HCT116 (cell line): ENCODE data around the gene BAG1. TPM values are rescaled to one million over a fixed set of nuclear protein-coding genes. Genes with fewer than 3 reads are reported as not detected.

Experiments used
- ATAC-seq: fragments of 200-7000 bp; cut with Tn5 transposase; 2 replicates; pipeline ENCODE4 v1.9.1; 2020; ENCODE audit warnings: mild to moderate bottlenecking, moderate library complexity
- BruUV-seq: library from RNA; stranded (reverse); fragments of 400-500 nt; replicated peaks from 2 replicates; lab custom pipeline; 2021; lab: Mats Ljungman, UMichigan
- CTCF ChIA-PET: fragments of 300-600 bp; sonication (Branson Sonifier 250); formaldehyde crosslinking; loops from one replicate; lab custom pipeline; 2021; ENCODE audit warnings: antibody characterized with exemption; lab: Charles Lee
- POLR2A ChIA-PET: fragments of 300-600, 350-600 bp; sonication (Branson Sonifier 250); formaldehyde crosslinking; loops from one replicate; lab custom pipeline; 2021; ENCODE audit warnings: antibody characterized with exemption; lab: Charles Lee
- RAD21 ChIA-PET, 2 experiments: fragments of 300-600 bp; sonication (Branson Sonifier 250); formaldehyde crosslinking; loops; one replicate each; lab custom pipeline; 2023; ENCODE audit warnings: low total read pairs in 2 of 2; ENCODE audit not compliant: uncharacterized antibody in 2 of 2, unreplicated experiment in 2 of 2, low non-redundant PET in 1 of 2; lab: Charles Lee
- DNase-seq: peaks from one replicate; pipeline ENCODE4 v3.0.0-alpha.2; 2010; ENCODE audit warnings: low read depth, low spot score
- H2AFZ ChIP-seq: fragments of 200-600 bp; shearing (Covaris generic), sonication (generic); 2 replicates; pipeline ENCODE4 v1.6.1; 2017; ENCODE audit warnings: low read depth, mixed run types, mixed read lengths, antibody characterized with exemption, low read length; ENCODE audit not compliant: poor library complexity, severe bottlenecking
- H3K27ac ChIP-seq: 2 replicates; pipeline ENCODE4 v1.5.1; 2012; ENCODE audit warnings: low read depth, low read length
- H3K27me3 ChIP-seq: fragments of 200-600 bp; sonication (generic); 2 replicates; pipeline ENCODE4 v1.6.1; 2016; ENCODE audit warnings: mixed run types, low read length, mixed read lengths; ENCODE audit not compliant: insufficient read depth
- H3K36me3 ChIP-seq, 2 experiments: fragments of 200-500 bp in 1 of 2; fragments of 200-600 bp in 1 of 2; sonication (Bioruptor generic) in 1 of 2; sonication (generic) in 1 of 2; 2 replicates each; pipeline versions ENCODE4 v1.5.1 to v1.6.1; 2014 to 2016; ENCODE audit warnings: low read length in 2 of 2, inconsistent platforms in 1 of 2, mixed read lengths in 1 of 2, mixed run types in 1 of 2; ENCODE audit not compliant: insufficient read depth in 2 of 2, control insufficient read depth in 1 of 2
- H3K4me1 ChIP-seq, 2 experiments: fragments of 200-600 bp in 1 of 2; sonication (generic) in 1 of 2; 2 replicates each; pipeline versions ENCODE4 v1.5.1 to v1.6.1; 2012 to 2017; ENCODE audit warnings: low read length in 2 of 2, inconsistent platforms in 1 of 2, mild to moderate bottlenecking in 1 of 2, mixed read lengths in 1 of 2, mixed run types in 1 of 2, moderate library complexity in 1 of 2; ENCODE audit not compliant: insufficient read depth in 2 of 2, control insufficient read depth in 1 of 2
- H3K4me2 ChIP-seq: fragments of 200-600 bp; sonication (generic); 2 replicates; pipeline ENCODE4 v1.6.1; 2017; ENCODE audit warnings: mixed run types, low read length, mixed read lengths
- H3K4me3 ChIP-seq, 2 experiments: fragments of 200-600 bp in 1 of 2; sonication (generic) in 1 of 2; replicated peaks in 1 of 2; 2 replicates each; pipeline ENCODE4 v1.5.1; 2011 to 2016; ENCODE audit warnings: low read length in 2 of 2, control low read depth in 1 of 2, low read depth in 1 of 2, mild to moderate bottlenecking in 1 of 2, mixed read lengths in 1 of 2, mixed run types in 1 of 2
- H3K79me2 ChIP-seq: fragments of 200-600 bp; sonication (generic); 2 replicates; pipeline ENCODE4 v1.6.1; 2017; ENCODE audit warnings: mild to moderate bottlenecking, mixed run types, low read length, moderate library complexity, mixed read lengths; ENCODE audit not compliant: insufficient read depth
- H3K9ac ChIP-seq: fragments of 200-600 bp; sonication (generic); 2 replicates; pipeline ENCODE4 v1.6.1; 2016; ENCODE audit warnings: low read length, mixed read lengths
- H3K9me2 ChIP-seq: fragments of 200-600 bp; sonication (generic), shearing (Covaris generic); 2 replicates; pipeline ENCODE4 v1.6.1; 2017; ENCODE audit warnings: mixed run types, mild to moderate bottlenecking, moderate library complexity; ENCODE audit not compliant: insufficient read depth
- H3K9me3 ChIP-seq, 2 experiments: fragments of 200-500 bp in 1 of 2; fragments of 200-600 bp in 1 of 2; sonication (Bioruptor generic) in 1 of 2; sonication (generic) in 1 of 2; 2 replicates each; pipeline ENCODE4 v1.6.1; 2014 to 2017; ENCODE audit warnings: low read length in 2 of 2, mixed read lengths in 2 of 2, inconsistent platforms in 1 of 2, low read depth in 1 of 2, mild to moderate bottlenecking in 1 of 2, mixed run types in 1 of 2, moderate library complexity in 1 of 2; ENCODE audit not compliant: control insufficient read depth in 1 of 2, insufficient read depth in 1 of 2
- H4K20me1 ChIP-seq: fragments of 200-600 bp; sonication (generic), shearing (Covaris generic); 2 replicates; pipeline ENCODE4 v1.6.1; 2017; ENCODE audit warnings: mixed run types, mild to moderate bottlenecking, moderate library complexity; ENCODE audit not compliant: insufficient read depth
- CBX3 ChIP-seq: IDR thresholded peaks from 2 replicates; pipeline ENCODE4 v1.6.1; 2012; ENCODE audit warnings: low read depth
- EGR1 ChIP-seq: IDR thresholded peaks from 2 replicates; pipeline ENCODE4 v1.6.1; 2012; ENCODE audit warnings: low read depth
- ELF1 ChIP-seq: IDR thresholded peaks from 2 replicates; pipeline ENCODE4 v1.6.1; 2012; ENCODE audit warnings: low read depth, borderline replicate concordance
- EZH2 ChIP-seq: fragments of 200-600 bp; sonication (generic); IDR thresholded peaks from 2 replicates; pipeline ENCODE4 v1.6.1; 2017; ENCODE audit warnings: antibody characterized with exemption, mixed run types
- JUND ChIP-seq: IDR thresholded peaks from 2 replicates; pipeline ENCODE4 v1.6.1; 2012
- RAD21 ChIP-seq: IDR thresholded peaks from 2 replicates; pipeline ENCODE4 v1.6.1; 2012; ENCODE audit warnings: low read depth, mild to moderate bottlenecking
- SP1 ChIP-seq: IDR thresholded peaks from 2 replicates; pipeline ENCODE4 v1.6.1; 2012; ENCODE audit warnings: low read depth
- SRF ChIP-seq: IDR thresholded peaks from 2 replicates; pipeline ENCODE4 v1.6.1; 2012; ENCODE audit warnings: low read depth
- ZFX ChIP-seq: fragments of 450-650 bp; IDR thresholded peaks from 2 replicates; pipeline ENCODE4 v1.6.1; 2017
- ZNF274 ChIP-seq: fragments of 200-500 bp; sonication (Bioruptor generic); IDR thresholded peaks from 2 replicates; pipeline ENCODE4 v1.6.1; 2014; ENCODE audit warnings: mild to moderate bottlenecking, low read depth, low read length, inconsistent platforms
- intact Hi-C: fragments of 100-400 bp; cut with micrococcal nuclease; formaldehyde crosslinking; loops from 2 replicates; pipeline ENCODE4 v1.10.0; 2022
- total RNA-seq: library from RNA; stranded (reverse); gene quantifications from one replicate; pipeline ENCODE4 v1.2.1, GENCODE V29; 2021; ENCODE audit not compliant: unreplicated experiment
- TF ChIP-seq, protein P1 (sequence below), 3 experiments: fragments of 200-600 bp in 1 of 3; sonication (generic) in 1 of 3; IDR thresholded peaks in 2 of 3; conservative IDR thresholded peaks in 1 of 3; 2 replicates each; pipeline ENCODE4 v1.5.1; 2012 to 2017; ENCODE audit warnings: low read depth in 2 of 3, low read length in 2 of 3, antibody characterized with exemption in 1 of 3, borderline replicate concordance in 1 of 3, control low read depth in 1 of 3, mild to moderate bottlenecking in 1 of 3, mixed read lengths in 1 of 3, mixed run types in 1 of 3, moderate library complexity in 1 of 3; ENCODE audit not compliant: insufficient read depth in 1 of 3
- TF ChIP-seq, protein P2 (sequence below): IDR thresholded peaks from 2 replicates; pipeline ENCODE4 v1.6.1; 2012; ENCODE audit warnings: low read depth
- TF ChIP-seq, protein P3 (sequence below): IDR thresholded peaks from 2 replicates; pipeline ENCODE4 v1.6.1; 2012
- TF ChIP-seq, protein P4 (sequence below): IDR thresholded peaks from 2 replicates; pipeline ENCODE4 v1.6.1; 2012

The BAG1 gene
- total RNA-seq, 1 experiment from 2014 or later: 58.2 TPM

DNA sequence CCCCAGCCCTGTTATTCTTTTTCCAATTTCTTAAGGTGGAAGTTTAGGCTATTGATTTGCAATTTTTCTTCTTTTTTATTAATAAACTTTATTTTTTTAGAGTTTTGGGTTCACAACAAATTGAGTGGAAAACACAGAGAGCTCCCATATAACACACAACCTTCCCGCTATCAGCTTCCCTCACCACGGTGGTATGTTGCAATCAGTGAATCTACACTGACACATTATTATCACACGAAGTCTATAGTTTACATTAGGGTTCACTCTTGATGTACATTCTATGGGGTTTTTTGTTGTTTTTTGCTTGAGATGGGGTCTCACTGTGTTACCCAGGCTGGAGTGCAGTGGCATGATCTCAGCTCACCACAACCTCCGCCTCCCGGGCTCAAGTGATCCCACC is 21.0 kb upstream of the BAG1 start:
- no peaks in the 10 kb centered on the region for H3K9me3 ChIP-seq
- ATAC-seq (no peak), DNase-seq (no peak)
- H4K20me1 ChIP-seq: no peaks in the 10 kb centered on the region
- H3K27me3 ChIP-seq: no peaks in the 10 kb centered on the region
- no peaks in the 10 kb centered on the region for H3K9me2 ChIP-seq
- H3K4me3 ChIP-seq: no peak overlapping the region
- intact Hi-C loops: loop anchor here (5.0 kb wide), 1 partner anchor 437 kb away; no protein-coding TSS in a partner anchor
- CTCF ChIA-PET: no interaction called here
- H3K27ac ChIP-seq: no peak overlapping the region
- no TSS peak for BruUV-seq
- H2AFZ ChIP-seq: no peak overlapping the region
- peaks cover 0 to 8% of the 10 kb centered on the region in 2 experiments; a peak in 1 of 4 replicates for H3K4me1 ChIP-seq
- no peak overlapping the region for H3K4me2 ChIP-seq
- POLR2A ChIA-PET: interaction anchor here (0.6 kb wide), 1 partner anchor 15 kb away, joined by 3 read pairs; no protein-coding TSS in a partner anchor
- H3K36me3 ChIP-seq: peaks cover 7 to 10% of the 10 kb centered on the region in 2 experiments
- H3K79me2 ChIP-seq: 0 out of 2 replicates have a peak, but pooled peaks cover 2% of the 10 kb centered on the region
- H3K9ac ChIP-seq: no peak overlapping the region
- RAD21 ChIA-PET: interaction anchor here in 1 of 2 experiments (0.6 kb wide), 1 partner anchor 181 kb away, joined by 3 read pairs; no protein-coding TSS in a partner anchor
- TF ChIP-seq ZFX: no peak
- TF ChIP-seq, protein P1, sequence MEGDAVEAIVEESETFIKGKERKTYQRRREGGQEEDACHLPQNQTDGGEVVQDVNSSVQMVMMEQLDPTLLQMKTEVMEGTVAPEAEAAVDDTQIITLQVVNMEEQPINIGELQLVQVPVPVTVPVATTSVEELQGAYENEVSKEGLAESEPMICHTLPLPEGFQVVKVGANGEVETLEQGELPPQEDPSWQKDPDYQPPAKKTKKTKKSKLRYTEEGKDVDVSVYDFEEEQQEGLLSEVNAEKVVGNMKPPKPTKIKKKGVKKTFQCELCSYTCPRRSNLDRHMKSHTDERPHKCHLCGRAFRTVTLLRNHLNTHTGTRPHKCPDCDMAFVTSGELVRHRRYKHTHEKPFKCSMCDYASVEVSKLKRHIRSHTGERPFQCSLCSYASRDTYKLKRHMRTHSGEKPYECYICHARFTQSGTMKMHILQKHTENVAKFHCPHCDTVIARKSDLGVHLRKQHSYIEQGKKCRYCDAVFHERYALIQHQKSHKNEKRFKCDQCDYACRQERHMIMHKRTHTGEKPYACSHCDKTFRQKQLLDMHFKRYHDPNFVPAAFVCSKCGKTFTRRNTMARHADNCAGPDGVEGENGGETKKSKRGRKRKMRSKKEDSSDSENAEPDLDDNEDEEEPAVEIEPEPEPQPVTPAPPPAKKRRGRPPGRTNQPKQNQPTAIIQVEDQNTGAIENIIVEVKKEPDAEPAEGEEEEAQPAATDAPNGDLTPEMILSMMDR (IDR thresholded peaks at IDR 0.05 in 2 of 3, conservative IDR thresholded peaks at IDR 0.05 in 1 of 3; ENCODE audit: borderline replicate concordance in 1 of 3, insufficient read depth in 1 of 3, low read depth in 2 of 3, low read length in 2 of 3): no peak

DNA sequence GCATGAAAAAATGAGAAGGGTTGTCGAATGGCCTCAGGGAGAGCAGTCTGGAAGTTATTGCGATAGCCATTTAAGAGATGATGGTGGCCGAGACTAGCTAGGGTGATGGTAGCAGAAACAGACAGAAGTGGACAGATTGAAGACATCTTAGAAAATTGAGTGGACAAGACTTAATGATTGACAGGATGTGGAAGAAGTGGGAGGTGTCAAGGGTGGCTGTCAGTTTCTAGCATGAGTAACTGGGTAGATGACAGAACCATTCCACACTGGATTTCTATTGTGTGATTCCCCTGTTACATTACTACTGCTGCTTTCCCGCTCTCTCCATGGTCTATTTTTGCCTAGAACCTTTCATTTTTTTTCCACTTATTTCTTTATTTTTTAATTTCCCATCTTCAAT is 13.0 kb upstream of the BAG1 start:
- Histone ChIP-seq H3K4me3 (no peak overlapping the region), H3K36me3 (peaks cover 42 to 53% of the 10 kb centered on the region in 2 experiments), H3K27ac (no peak overlapping the region), H3K9me2 (no peaks in the 10 kb centered on the region), H3K4me2 (no peak overlapping the region), H3K9me3 (no peaks in the 10 kb centered on the region), H3K27me3 (no peaks in the 10 kb centered on the region), H4K20me1 (no peaks in the 10 kb centered on the region), H3K4me1 (no peaks in the 10 kb centered on the region), H2AFZ (no peak overlapping the region), H3K79me2 (peaks cover 4% of the 10 kb centered on the region; the same call in 1 of the 2 replicates), H3K9ac (no peak overlapping the region)
- ChIA-PET POLR2A (interaction anchor here (1.3 kb wide), 1 partner anchor 13 kb away, joined by 4 read pairs; the partner anchor contains the start of gene NFX1), CTCF (interaction anchor here (1.1 kb wide), 1 partner anchor 10 kb away, joined by 4 read pairs; no protein-coding TSS in a partner anchor), RAD21 (no interaction called here)
- ATAC-seq (no peak), DNase-seq (no peak)
- intact Hi-C loops: no loop called here
- TF ChIP-seq EGR1: no peak
- no peak for TF ChIP-seq EZH2
- no peak for TF ChIP-seq ZNF274
- TF ChIP-seq, protein P2, sequence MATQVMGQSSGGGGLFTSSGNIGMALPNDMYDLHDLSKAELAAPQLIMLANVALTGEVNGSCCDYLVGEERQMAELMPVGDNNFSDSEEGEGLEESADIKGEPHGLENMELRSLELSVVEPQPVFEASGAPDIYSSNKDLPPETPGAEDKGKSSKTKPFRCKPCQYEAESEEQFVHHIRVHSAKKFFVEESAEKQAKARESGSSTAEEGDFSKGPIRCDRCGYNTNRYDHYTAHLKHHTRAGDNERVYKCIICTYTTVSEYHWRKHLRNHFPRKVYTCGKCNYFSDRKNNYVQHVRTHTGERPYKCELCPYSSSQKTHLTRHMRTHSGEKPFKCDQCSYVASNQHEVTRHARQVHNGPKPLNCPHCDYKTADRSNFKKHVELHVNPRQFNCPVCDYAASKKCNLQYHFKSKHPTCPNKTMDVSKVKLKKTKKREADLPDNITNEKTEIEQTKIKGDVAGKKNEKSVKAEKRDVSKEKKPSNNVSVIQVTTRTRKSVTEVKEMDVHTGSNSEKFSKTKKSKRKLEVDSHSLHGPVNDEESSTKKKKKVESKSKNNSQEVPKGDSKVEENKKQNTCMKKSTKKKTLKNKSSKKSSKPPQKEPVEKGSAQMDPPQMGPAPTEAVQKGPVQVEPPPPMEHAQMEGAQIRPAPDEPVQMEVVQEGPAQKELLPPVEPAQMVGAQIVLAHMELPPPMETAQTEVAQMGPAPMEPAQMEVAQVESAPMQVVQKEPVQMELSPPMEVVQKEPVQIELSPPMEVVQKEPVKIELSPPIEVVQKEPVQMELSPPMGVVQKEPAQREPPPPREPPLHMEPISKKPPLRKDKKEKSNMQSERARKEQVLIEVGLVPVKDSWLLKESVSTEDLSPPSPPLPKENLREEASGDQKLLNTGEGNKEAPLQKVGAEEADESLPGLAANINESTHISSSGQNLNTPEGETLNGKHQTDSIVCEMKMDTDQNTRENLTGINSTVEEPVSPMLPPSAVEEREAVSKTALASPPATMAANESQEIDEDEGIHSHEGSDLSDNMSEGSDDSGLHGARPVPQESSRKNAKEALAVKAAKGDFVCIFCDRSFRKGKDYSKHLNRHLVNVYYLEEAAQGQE: no peak
- TF ChIP-seq, protein P3, sequence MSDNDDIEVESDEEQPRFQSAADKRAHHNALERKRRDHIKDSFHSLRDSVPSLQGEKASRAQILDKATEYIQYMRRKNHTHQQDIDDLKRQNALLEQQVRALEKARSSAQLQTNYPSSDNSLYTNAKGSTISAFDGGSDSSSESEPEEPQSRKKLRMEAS: no peak
- TF ChIP-seq ELF1: no peak
- TF ChIP-seq SP1: no peak
- no peak for TF ChIP-seq RAD21
- no peak for TF ChIP-seq SRF
- TF ChIP-seq CBX3: no peak
- TF ChIP-seq JUND: no peak
- TF ChIP-seq, protein P4, sequence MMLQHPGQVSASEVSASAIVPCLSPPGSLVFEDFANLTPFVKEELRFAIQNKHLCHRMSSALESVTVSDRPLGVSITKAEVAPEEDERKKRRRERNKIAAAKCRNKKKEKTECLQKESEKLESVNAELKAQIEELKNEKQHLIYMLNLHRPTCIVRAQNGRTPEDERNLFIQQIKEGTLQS: no peak
- BruUV-seq: no TSS peak
